Lower leg skin (tissue), 4 donors: Measurements from ENCODE around the gene MAPK4. TPM values are rescaled to one million over a fixed set of nuclear protein-coding genes. Genes with fewer than 3 reads are reported as not detected.
A peak's percentile ranks its signal among the peaks of the same experiment; 100 is the strongest.

Experiments used
- DNase-seq, 2 donors: peaks; one replicate each; pipeline ENCODE4 v3.0.0-alpha.2; 2019; ENCODE audit warnings: low spot score in 2 of 2
- H3K4me3 ChIP-seq: fragments of 200-600 bp; sonication (generic); 2 replicates; pipeline ENCODE4 v1.5.1; 2017; ENCODE audit warnings: mild to moderate bottlenecking, low read depth; ENCODE audit not compliant: poor library complexity, severe bottlenecking
- CTCF ChIP-seq, 3 donors: fragments of 450-650 bp; IDR thresholded peaks; one replicate each; pipeline ENCODE4 v1.5.1; 2016; ENCODE audit warnings: antibody characterized with exemption in 3 of 3, mild to moderate bottlenecking in 3 of 3, moderate library complexity in 2 of 3
- POLR2A ChIP-seq, 2 donors: fragments of 450-650 bp; IDR thresholded peaks; one replicate each; pipeline ENCODE4 v1.6.1; 2016 to 2017; ENCODE audit warnings: antibody characterized with exemption in 2 of 2, mild to moderate bottlenecking in 1 of 2, moderate library complexity in 1 of 2
- WGBS, 2 donors: methylation state at CpG; one replicate each; pipeline ENCODE4 v1.1.5; 2018; 5-methylcytosine and 5-hydroxymethylcytosine counted together
- intact Hi-C: fragments of 100-400 bp; cut with DNase I; formaldehyde crosslinking; loops from one replicate; pipeline ENCODE4 v1.15.0; 2023; ENCODE audit warnings: low total_unique reads
- total RNA-seq, 4 donors: library from RNA; depleted of rRNA; stranded (reverse); fragments of >200 nt; gene quantifications; one replicate each; pipeline ENCODE4 v1.1.0, GENCODE V29; 2016

MAPK4 gene
- total RNA-seq, 4 donors from 2014 or later = 0.46 to 5.3 (median 2.5) TPM

- peak in 1 of 2 donors; percentile 14 for DNase-seq
- TF ChIP-seq CTCF (IDR thresholded peaks at IDR 0.05) (no peak), POLR2A (IDR thresholded peaks at IDR 0.05) (no peak)
- intact Hi-C loops = no loop called here
- WGBS, 2 donors = 26 to 33% methylated on average over 5 of the region's 5 CpGs
- no peak overlapping the region for H3K4me3 ChIP-seq
Measured at GRCh38 chr18:50629148-50629631, 69.3 kb downstream of the MAPK4 start.

GRCh38 chr18:50630895-50631294, 71.0 kb downstream of the MAPK4 start:
- WGBS, 2 donors = 86 to 87% methylated on average over 8 of the region's 8 CpGs
- TF ChIP-seq CTCF (IDR thresholded peaks at IDR 0.05) (no peak), POLR2A (IDR thresholded peaks at IDR 0.05) (no peak)
- intact Hi-C loops = no loop called here

GRCh38 chr18:50632895-50633515, 73.1 kb downstream of the MAPK4 start:
- DNase-seq = peak in 1 of 2 donors; percentile 75
- TF ChIP-seq POLR2A (IDR thresholded peaks at IDR 0.05) = no peak
- no peak for TF ChIP-seq CTCF (IDR thresholded peaks at IDR 0.05)
- intact Hi-C loops = no loop called here
- no peak overlapping the region for H3K4me3 ChIP-seq
- WGBS, 2 donors = 73 to 81% methylated on average over 8 of the region's 8 CpGs

More at GRCh38 chr18:50630895-50631294, 71.0 kb downstream of the MAPK4 start:
- peak in 1 of 2 donors; percentile 61 for DNase-seq
- H3K4me3 ChIP-seq = no peak overlapping the region

GRCh38 chr18:50633992-50634391, 74.1 kb downstream of the MAPK4 start:
- TF ChIP-seq POLR2A (IDR thresholded peaks at IDR 0.05) = no peak
- intact Hi-C loops = no loop called here
- DNase-seq = no peak
- 85 to 87% methylated on average over 3 of the region's 3 CpGs for WGBS, 2 donors
- H3K4me3 ChIP-seq = no peak overlapping the region

- no peak overlapping the region for H3K4me3 ChIP-seq
- WGBS, 2 donors = 87 to 90% methylated on average over 8 of the region's 8 CpGs
- intact Hi-C loops = no loop called here
- DNase-seq = peak in 1 of 2 donors; percentile 20
- TF ChIP-seq POLR2A (IDR thresholded peaks at IDR 0.05) (no peak), CTCF (IDR thresholded peaks at IDR 0.05) (no peak)
Measured at GRCh38 chr18:50636366-50637057, 76.6 kb downstream of the MAPK4 start.
